ENCODE results near the gene MTA1.

GRCh38 chr14:105494606-105494929 lies 74.9 kb downstream of the MTA1 start:
- TF ChIP-seq SMC3 (IDR thresholded peaks at IDR 0.05) (no peak), POLR2A (IDR thresholded peaks at IDR 0.05; ENCODE audit: low read length) (no peak), PHF8 (IDR thresholded peaks at IDR 0.05; ENCODE audit: borderline replicate concordance, low read depth) (no peak), ZC3H11A (IDR thresholded peaks at IDR 0.05) (no peak), CBX8 (IDR thresholded peaks at IDR 0.05) (no peak), KDM5A (IDR thresholded peaks at IDR 0.05) (no peak), ESRRA (IDR thresholded peaks at IDR 0.05; ENCODE audit: borderline replicate concordance, low read length) (no peak), RAD21 (conservative IDR thresholded peaks at IDR 0.05 in 1 of 2, IDR thresholded peaks at IDR 0.05 in 1 of 2) (no peak), CHD2 (IDR thresholded peaks at IDR 0.05; ENCODE audit: low read length, partially characterized antibody) (no peak)
- TF ChIP-seq, protein P1, sequence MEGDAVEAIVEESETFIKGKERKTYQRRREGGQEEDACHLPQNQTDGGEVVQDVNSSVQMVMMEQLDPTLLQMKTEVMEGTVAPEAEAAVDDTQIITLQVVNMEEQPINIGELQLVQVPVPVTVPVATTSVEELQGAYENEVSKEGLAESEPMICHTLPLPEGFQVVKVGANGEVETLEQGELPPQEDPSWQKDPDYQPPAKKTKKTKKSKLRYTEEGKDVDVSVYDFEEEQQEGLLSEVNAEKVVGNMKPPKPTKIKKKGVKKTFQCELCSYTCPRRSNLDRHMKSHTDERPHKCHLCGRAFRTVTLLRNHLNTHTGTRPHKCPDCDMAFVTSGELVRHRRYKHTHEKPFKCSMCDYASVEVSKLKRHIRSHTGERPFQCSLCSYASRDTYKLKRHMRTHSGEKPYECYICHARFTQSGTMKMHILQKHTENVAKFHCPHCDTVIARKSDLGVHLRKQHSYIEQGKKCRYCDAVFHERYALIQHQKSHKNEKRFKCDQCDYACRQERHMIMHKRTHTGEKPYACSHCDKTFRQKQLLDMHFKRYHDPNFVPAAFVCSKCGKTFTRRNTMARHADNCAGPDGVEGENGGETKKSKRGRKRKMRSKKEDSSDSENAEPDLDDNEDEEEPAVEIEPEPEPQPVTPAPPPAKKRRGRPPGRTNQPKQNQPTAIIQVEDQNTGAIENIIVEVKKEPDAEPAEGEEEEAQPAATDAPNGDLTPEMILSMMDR (IDR thresholded peaks at IDR 0.05) = no peak
